ENCODE measurements around the gene HS6ST1. TPM values are rescaled to one million over a fixed set of nuclear protein-coding genes. Genes with fewer than 3 reads are reported as not detected.

Gene HS6ST1
- total RNA-seq, 2 experiments from 2014 or later = 13.6 to 17.6 TPM

DNA sequence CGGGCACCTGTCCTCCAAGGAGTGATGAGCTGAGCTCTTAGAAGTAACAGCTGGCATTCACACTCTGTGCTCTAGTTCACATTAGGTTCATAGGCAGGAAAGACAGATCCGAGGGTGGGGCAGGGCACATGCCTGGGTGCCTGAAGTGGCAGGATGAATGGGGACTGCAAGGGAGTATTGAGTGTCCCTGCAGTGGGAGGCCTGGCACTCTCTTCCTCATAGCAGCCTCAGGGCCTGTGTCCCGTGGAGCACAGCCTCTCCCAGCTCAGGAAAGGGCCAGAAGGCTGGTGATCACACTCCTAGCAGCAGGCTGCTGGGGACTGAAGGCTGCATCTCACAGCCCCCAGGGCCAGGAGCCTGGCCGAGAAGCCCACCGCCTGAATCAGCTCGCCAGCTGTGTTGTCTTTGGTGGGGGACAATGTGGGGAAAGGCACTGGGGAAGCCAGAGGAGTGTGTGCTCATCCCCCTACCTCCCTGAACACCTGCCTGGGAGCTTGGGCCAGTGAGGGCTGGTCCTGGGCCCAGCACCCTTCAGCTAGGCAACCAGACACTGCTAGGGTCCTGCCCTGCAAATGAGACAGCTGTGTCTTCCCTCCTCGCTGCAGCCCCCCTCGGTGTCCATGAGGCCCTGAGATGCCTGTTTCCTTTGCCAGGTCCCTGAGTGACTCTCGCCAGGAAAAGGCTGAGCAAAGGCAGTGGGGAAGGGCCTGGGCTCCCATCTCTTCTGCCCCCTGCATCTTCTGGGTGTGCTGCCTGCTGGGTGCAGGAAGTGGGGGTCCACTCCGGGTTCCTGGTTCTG, 48.2 kb upstream of the HS6ST1 start:
- Histone ChIP-seq H2AFZ (ENCODE audit: low read length) (no peak overlapping the region), H3K79me2 (ENCODE audit: insufficient read depth, low read depth, low read length) (no peaks in the 10 kb centered on the region), H3K4me1 (ENCODE audit: insufficient read depth, low read length, poor library complexity, severe bottlenecking) (no peaks in the 10 kb centered on the region), H3K4me3 (ENCODE audit: low read depth, low read length, poor library complexity, severe bottlenecking) (no peak overlapping the region), H3K9me2 (ENCODE audit: insufficient read depth, low read length) (no peaks in the 10 kb centered on the region), H3K27ac (ENCODE audit: low read depth, low read length, poor library complexity, severe bottlenecking) (no peak overlapping the region), H4K20me1 (ENCODE audit: insufficient read depth, low read length) (no peaks in the 10 kb centered on the region), H3K9me3 (ENCODE audit: low read length) (no peaks in the 10 kb centered on the region), H3K4me2 (ENCODE audit: low read length) (no peak overlapping the region), H3K36me3 (ENCODE audit: insufficient read depth, low read length) (no peaks in the 10 kb centered on the region)
- TF ChIP-seq, protein P1, sequence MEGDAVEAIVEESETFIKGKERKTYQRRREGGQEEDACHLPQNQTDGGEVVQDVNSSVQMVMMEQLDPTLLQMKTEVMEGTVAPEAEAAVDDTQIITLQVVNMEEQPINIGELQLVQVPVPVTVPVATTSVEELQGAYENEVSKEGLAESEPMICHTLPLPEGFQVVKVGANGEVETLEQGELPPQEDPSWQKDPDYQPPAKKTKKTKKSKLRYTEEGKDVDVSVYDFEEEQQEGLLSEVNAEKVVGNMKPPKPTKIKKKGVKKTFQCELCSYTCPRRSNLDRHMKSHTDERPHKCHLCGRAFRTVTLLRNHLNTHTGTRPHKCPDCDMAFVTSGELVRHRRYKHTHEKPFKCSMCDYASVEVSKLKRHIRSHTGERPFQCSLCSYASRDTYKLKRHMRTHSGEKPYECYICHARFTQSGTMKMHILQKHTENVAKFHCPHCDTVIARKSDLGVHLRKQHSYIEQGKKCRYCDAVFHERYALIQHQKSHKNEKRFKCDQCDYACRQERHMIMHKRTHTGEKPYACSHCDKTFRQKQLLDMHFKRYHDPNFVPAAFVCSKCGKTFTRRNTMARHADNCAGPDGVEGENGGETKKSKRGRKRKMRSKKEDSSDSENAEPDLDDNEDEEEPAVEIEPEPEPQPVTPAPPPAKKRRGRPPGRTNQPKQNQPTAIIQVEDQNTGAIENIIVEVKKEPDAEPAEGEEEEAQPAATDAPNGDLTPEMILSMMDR (conservative IDR thresholded peaks at IDR 0.05; ENCODE audit: low read length) = no peak
- TF ChIP-seq EZH2phosphoT487 (IDR thresholded peaks at IDR 0.05; ENCODE audit: borderline replicate concordance, low read depth, low read length) = no peak
- ChIA-PET CTCF (ENCODE audit: unreplicated experiment) (no interaction called here), POLR2A (no interaction called here)
- no peak for DNase-seq (ENCODE audit: low spot score)
- BruUV-seq (replicated peaks) = no TSS peak
- intact Hi-C loops (cut with micrococcal nuclease; ENCODE audit: unreplicated experiment) = no loop called here

DNA sequence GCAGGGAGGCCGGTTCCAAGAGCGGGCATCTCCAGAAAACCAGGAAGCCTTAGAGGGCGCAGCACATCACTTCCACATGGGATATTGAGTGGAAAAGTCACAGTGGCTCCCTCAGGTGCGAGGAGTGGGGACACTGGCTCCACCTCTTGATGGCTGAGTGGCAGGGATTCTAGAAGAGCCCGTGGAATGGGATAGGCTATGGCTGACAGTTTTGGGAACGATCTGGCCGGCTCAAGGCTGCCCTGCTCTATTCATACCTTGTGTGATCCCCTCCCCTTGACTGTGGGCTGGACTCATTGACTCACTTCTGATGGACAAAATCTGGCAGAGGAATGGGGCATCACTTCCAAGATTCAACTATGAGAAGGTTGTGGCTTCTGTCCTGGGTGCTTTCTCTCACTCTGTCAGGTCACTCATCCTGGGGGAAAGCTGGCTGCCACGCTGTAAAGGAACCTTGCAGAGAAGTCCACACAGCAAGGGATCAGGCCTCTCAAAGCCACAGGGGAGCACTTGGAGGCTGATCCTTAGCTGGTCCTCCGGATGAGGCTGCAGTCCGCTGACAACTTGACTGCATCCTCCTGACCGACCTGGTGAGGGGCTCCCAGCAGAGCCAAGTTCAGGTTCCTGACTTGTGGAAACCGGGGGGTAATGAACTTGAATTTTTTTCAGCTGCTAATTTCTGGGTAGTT, 46.7 kb upstream of the HS6ST1 start:
- Histone ChIP-seq H3K4me3 (ENCODE audit: low read depth, low read length, poor library complexity, severe bottlenecking) (no peak overlapping the region), H3K9me2 (ENCODE audit: insufficient read depth, low read length) (no peaks in the 10 kb centered on the region), H3K9me3 (ENCODE audit: low read length) (no peaks in the 10 kb centered on the region), H3K27ac (ENCODE audit: low read depth, low read length, poor library complexity, severe bottlenecking) (no peak overlapping the region), H3K36me3 (ENCODE audit: insufficient read depth, low read length) (no peaks in the 10 kb centered on the region), H3K4me2 (ENCODE audit: low read length) (no peak overlapping the region), H2AFZ (ENCODE audit: low read length) (no peak overlapping the region), H4K20me1 (ENCODE audit: insufficient read depth, low read length) (no peaks in the 10 kb centered on the region), H3K4me1 (ENCODE audit: insufficient read depth, low read length, poor library complexity, severe bottlenecking) (no peaks in the 10 kb centered on the region), H3K79me2 (ENCODE audit: insufficient read depth, low read depth, low read length) (no peaks in the 10 kb centered on the region)
- TF ChIP-seq EZH2phosphoT487 (IDR thresholded peaks at IDR 0.05; ENCODE audit: borderline replicate concordance, low read depth, low read length) = no peak
- TF ChIP-seq, protein P1 (conservative IDR thresholded peaks at IDR 0.05; ENCODE audit: low read length) = no peak
- intact Hi-C loops (cut with micrococcal nuclease; ENCODE audit: unreplicated experiment) = no loop called here
- no TSS peak for BruUV-seq (replicated peaks)
- ChIA-PET POLR2A (interaction anchor here (0.7 kb wide), 1 partner anchor 112 kb away, joined by 4 read pairs; no protein-coding TSS in a partner anchor), CTCF (ENCODE audit: unreplicated experiment) (no interaction called here)
- DNase-seq (ENCODE audit: low spot score) = no peak

DNA sequence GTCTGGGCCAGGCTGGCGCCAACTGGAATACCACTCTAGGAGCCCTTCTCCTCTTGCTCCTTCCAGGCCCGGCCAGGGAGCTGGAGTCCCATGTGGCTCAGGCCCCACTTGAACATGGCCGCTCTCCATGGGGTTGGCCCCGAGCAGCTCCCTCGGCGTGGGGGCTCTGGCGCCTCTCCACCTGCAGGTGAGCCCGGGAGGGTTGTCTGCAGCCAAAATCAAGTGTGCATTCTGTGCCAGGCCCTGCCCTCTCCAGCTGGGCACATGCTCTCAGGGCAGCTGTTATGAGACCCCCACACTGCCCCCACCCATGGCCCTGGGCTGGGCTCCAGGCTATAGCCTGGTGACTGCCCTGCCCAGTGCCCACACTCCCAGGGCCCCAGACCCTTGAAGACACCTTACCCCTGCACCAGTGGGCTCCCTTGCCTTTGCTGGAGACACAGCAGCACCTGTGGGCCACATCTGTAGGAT, 45.8 kb upstream of the HS6ST1 start:
- Histone ChIP-seq H3K4me3 (ENCODE audit: low read depth, low read length, poor library complexity, severe bottlenecking) (no peak overlapping the region), H3K9me3 (ENCODE audit: low read length) (no peaks in the 10 kb centered on the region), H3K4me1 (ENCODE audit: insufficient read depth, low read length, poor library complexity, severe bottlenecking) (no peaks in the 10 kb centered on the region), H3K4me2 (ENCODE audit: low read length) (no peak overlapping the region), H3K79me2 (ENCODE audit: insufficient read depth, low read depth, low read length) (no peaks in the 10 kb centered on the region), H3K36me3 (ENCODE audit: insufficient read depth, low read length) (no peaks in the 10 kb centered on the region), H3K27ac (ENCODE audit: low read depth, low read length, poor library complexity, severe bottlenecking) (no peak overlapping the region), H2AFZ (ENCODE audit: low read length) (no peak overlapping the region), H4K20me1 (ENCODE audit: insufficient read depth, low read length) (no peaks in the 10 kb centered on the region), H3K9me2 (ENCODE audit: insufficient read depth, low read length) (no peaks in the 10 kb centered on the region)
- no peak for TF ChIP-seq EZH2phosphoT487 (IDR thresholded peaks at IDR 0.05; ENCODE audit: borderline replicate concordance, low read depth, low read length)
- TF ChIP-seq, protein P1 (conservative IDR thresholded peaks at IDR 0.05; ENCODE audit: low read length) = no peak
- no peak for DNase-seq (ENCODE audit: low spot score)
- no TSS peak for BruUV-seq (replicated peaks)
- ChIA-PET POLR2A (no interaction called here), CTCF (ENCODE audit: unreplicated experiment) (no interaction called here)
- intact Hi-C loops (cut with micrococcal nuclease; ENCODE audit: unreplicated experiment) = no loop called here
